GM12878 (cell line): ENCODE measurements around the gene PPP1R9B.

ENCODE experiments used
- EP300 ChIP-seq, 2 experiments: fragments of 150-350 bp in 1 of 2; IDR thresholded peaks; 2 replicates each; pipeline ENCODE4 v1.6.1; 2011 to 2012; ENCODE audit warnings: low read depth in 2 of 2, low read length in 2 of 2, borderline replicate concordance in 1 of 2, improper control_type of control experiment in 1 of 2, inconsistent platforms in 1 of 2; ENCODE audit not compliant: control insufficient read depth in 1 of 2
- GATAD2B ChIP-seq: fragments of 450-650 bp; conservative IDR thresholded peaks from 2 replicates; pipeline ENCODE4 v1.6.1; 2017; ENCODE audit warnings: low read depth, mild to moderate bottlenecking, moderate library complexity
- JUND ChIP-seq: IDR thresholded peaks from 2 replicates; pipeline ENCODE4 v1.6.1; 2012; ENCODE audit warnings: low read depth, mild to moderate bottlenecking, low read length, improper control_type of control experiment, moderate library complexity
- MEF2A ChIP-seq: IDR thresholded peaks from 2 replicates; pipeline ENCODE4 v1.6.1; 2011; ENCODE audit warnings: low read depth, mild to moderate bottlenecking, low read length, moderate library complexity; ENCODE audit not compliant: insufficient read depth
- POLR2A ChIP-seq: IDR thresholded peaks from 2 replicates; pipeline ENCODE4 v1.6.1; 2011; ENCODE audit warnings: low read depth, mild to moderate bottlenecking, low read length
- RAD21 ChIP-seq: IDR thresholded peaks from 2 replicates; pipeline ENCODE4 v1.6.1; 2011; ENCODE audit warnings: mild to moderate bottlenecking, low read depth, low read length, moderate library complexity; ENCODE audit not compliant: insufficient read depth
- SRF ChIP-seq, 2 experiments: IDR thresholded peaks; 2 replicates each; pipeline ENCODE4 v1.6.1; 2011; ENCODE audit warnings: low read depth in 2 of 2, low read length in 2 of 2, mild to moderate bottlenecking in 1 of 2, moderate library complexity in 1 of 2
- TAF1 ChIP-seq: IDR thresholded peaks from 2 replicates; pipeline ENCODE4 v1.6.1; 2011; ENCODE audit warnings: mild to moderate bottlenecking, low read depth, low read length, borderline replicate concordance
- TF ChIP-seq, protein P1 (sequence below), 3 experiments: IDR thresholded peaks in 2 of 3; conservative IDR thresholded peaks in 1 of 3; 2 replicates each; pipeline ENCODE4 v1.5.1; 2011; ENCODE audit warnings: low read depth in 3 of 3, low read length in 3 of 3, mild to moderate bottlenecking in 3 of 3, control low read depth in 2 of 3, moderate library complexity in 2 of 3, inconsistent platforms in 1 of 3, mixed read lengths in 1 of 3; ENCODE audit not compliant: control insufficient read depth in 2 of 3, insufficient read depth in 1 of 3; ENCODE audit errors: extremely low read depth in 1 of 3
- TF ChIP-seq, protein P2 (sequence below): fragments of 450-650 bp; IDR thresholded peaks from 2 replicates; pipeline ENCODE4 v1.6.1; 2016; ENCODE audit warnings: mild to moderate bottlenecking
- TF ChIP-seq, protein P3 (sequence below): IDR thresholded peaks from 2 replicates; pipeline ENCODE4 v1.6.1; 2012; ENCODE audit warnings: low read depth, low read length, improper control_type of control experiment
- TF ChIP-seq, protein P4 (sequence below): IDR thresholded peaks from 2 replicates; pipeline ENCODE4 v1.6.1; 2011; ENCODE audit warnings: borderline replicate concordance, low read depth, mild to moderate bottlenecking, moderate library complexity, mixed read lengths, low read length; ENCODE audit not compliant: insufficient read depth; ENCODE audit errors: extremely low read length
- TF ChIP-seq, protein P5 (sequence below): IDR thresholded peaks from 2 replicates; pipeline ENCODE4 v1.6.1; 2011; ENCODE audit warnings: low read depth, low read length, improper control_type of control experiment, borderline replicate concordance

DNA sequence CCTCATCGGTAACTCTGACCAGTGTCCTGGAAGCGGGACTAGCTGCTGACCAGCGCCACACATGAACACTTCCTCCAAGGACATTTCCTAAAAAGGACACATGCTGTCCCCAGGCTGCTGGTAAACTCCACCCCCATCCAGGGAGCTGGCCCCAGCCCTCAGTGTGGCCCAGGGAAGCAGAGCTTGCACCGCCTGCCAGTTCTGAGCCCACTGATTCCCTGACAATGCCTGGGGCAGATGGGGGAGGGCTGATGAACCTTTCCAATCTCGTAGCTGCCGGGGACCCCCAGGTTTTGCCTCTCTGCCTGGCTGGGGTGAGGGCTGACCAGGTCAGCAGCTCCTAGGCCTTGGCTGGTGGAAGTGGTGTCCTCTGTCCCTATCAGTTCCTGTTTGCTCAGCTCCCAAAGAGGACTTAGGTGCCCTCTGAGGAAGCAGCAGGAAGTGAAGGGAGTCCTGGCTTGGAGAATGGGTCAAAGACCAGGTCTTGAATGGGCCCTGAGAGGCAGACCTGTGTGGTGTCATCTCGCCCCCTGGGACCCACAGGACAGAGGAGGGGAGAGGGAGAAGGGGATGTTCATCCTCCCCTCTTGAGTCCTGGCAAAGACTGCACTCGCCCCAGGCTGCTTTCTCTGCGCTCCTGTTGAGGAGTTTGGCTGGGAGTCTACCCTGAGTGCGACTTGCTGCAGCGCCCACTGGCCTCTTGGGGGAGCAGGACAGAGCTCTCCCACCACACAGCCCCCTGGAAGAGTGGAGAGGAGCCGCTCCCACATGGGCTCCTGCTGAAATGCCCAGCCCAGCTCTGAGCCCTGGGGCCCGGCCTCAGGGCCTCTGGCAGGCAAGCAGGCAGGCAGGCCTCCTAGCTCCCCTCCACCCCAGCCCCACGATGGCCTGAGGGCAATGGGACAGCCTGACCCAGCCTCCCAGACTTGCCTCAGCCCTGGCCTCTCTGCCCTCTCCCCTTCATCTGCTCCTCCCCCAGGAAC lies 38.5 kb downstream of the PPP1R9B start:
- TF ChIP-seq, protein P1, sequence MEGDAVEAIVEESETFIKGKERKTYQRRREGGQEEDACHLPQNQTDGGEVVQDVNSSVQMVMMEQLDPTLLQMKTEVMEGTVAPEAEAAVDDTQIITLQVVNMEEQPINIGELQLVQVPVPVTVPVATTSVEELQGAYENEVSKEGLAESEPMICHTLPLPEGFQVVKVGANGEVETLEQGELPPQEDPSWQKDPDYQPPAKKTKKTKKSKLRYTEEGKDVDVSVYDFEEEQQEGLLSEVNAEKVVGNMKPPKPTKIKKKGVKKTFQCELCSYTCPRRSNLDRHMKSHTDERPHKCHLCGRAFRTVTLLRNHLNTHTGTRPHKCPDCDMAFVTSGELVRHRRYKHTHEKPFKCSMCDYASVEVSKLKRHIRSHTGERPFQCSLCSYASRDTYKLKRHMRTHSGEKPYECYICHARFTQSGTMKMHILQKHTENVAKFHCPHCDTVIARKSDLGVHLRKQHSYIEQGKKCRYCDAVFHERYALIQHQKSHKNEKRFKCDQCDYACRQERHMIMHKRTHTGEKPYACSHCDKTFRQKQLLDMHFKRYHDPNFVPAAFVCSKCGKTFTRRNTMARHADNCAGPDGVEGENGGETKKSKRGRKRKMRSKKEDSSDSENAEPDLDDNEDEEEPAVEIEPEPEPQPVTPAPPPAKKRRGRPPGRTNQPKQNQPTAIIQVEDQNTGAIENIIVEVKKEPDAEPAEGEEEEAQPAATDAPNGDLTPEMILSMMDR (IDR thresholded peaks at IDR 0.05 in 2 of 3, conservative IDR thresholded peaks at IDR 0.05 in 1 of 3; ENCODE audit: control insufficient read depth in 2 of 3, extremely low read depth in 1 of 3, insufficient read depth in 1 of 3, low read depth in 3 of 3, low read length in 3 of 3): no peak
- TF ChIP-seq, protein P2, sequence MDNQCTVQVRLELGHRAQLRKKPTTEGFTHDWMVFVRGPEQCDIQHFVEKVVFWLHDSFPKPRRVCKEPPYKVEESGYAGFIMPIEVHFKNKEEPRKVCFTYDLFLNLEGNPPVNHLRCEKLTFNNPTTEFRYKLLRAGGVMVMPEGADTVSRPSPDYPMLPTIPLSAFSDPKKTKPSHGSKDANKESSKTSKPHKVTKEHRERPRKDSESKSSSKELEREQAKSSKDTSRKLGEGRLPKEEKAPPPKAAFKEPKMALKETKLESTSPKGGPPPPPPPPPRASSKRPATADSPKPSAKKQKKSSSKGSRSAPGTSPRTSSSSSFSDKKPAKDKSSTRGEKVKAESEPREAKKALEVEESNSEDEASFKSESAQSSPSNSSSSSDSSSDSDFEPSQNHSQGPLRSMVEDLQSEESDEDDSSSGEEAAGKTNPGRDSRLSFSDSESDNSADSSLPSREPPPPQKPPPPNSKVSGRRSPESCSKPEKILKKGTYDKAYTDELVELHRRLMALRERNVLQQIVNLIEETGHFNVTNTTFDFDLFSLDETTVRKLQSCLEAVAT: no peak
- TF ChIP-seq, protein P3, sequence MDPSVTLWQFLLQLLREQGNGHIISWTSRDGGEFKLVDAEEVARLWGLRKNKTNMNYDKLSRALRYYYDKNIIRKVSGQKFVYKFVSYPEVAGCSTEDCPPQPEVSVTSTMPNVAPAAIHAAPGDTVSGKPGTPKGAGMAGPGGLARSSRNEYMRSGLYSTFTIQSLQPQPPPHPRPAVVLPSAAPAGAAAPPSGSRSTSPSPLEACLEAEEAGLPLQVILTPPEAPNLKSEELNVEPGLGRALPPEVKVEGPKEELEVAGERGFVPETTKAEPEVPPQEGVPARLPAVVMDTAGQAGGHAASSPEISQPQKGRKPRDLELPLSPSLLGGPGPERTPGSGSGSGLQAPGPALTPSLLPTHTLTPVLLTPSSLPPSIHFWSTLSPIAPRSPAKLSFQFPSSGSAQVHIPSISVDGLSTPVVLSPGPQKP: no peak
- no peak for TF ChIP-seq TAF1
- no peak for TF ChIP-seq POLR2A
- TF ChIP-seq, protein P4, sequence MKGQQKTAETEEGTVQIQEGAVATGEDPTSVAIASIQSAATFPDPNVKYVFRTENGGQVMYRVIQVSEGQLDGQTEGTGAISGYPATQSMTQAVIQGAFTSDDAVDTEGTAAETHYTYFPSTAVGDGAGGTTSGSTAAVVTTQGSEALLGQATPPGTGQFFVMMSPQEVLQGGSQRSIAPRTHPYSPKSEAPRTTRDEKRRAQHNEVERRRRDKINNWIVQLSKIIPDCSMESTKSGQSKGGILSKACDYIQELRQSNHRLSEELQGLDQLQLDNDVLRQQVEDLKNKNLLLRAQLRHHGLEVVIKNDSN: no peak
- TF ChIP-seq JUND: no peak
- TF ChIP-seq, protein P5, sequence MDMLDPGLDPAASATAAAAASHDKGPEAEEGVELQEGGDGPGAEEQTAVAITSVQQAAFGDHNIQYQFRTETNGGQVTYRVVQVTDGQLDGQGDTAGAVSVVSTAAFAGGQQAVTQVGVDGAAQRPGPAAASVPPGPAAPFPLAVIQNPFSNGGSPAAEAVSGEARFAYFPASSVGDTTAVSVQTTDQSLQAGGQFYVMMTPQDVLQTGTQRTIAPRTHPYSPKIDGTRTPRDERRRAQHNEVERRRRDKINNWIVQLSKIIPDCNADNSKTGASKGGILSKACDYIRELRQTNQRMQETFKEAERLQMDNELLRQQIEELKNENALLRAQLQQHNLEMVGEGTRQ: no peak
- TF ChIP-seq RAD21: no peak
- TF ChIP-seq EP300 (IDR thresholded peaks at IDR 0.05; ENCODE audit: borderline replicate concordance in 1 of 2, control insufficient read depth in 1 of 2, low read depth in 2 of 2, low read length in 2 of 2): no peak
- no peak for TF ChIP-seq GATAD2B
- TF ChIP-seq SRF (IDR thresholded peaks at IDR 0.05; ENCODE audit: low read depth in 2 of 2, low read length in 2 of 2): no peak
- TF ChIP-seq MEF2A: no peak
